ENCODE results near the gene SORBS1.

DNA sequence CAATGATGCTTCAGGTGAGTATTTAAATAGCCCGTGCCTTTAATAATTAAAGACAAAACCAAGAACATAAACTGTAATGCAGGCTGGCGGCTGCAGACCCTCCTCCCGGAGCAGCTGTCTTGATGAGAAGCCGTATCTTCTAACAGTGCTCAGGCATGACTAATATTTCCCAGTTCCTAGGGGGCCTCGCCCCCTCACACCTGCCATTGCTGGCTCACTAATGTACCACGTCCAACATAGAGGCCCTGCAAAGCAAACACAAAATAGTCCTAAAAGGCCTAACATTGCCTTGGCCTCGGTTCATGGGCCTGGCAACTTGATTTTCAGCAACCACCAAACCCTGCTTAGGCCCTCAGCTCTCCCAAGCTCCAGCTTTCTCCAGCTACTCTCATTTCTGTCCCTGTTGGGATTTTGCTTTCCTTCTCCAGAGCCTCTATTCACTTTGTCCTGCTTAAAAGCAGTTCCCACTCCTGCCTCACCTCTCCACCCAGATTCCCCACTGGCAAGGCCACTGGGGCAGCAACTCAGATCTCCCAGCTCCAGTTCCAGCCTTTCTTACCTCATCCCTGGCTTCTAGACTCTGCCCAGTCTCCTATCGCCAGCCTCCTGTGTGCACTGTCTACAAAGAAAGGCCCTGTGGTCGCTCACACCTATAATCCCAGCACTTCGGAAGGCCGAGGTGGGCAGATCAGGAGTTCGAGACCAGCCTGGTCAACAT is 16.2 kb downstream of the SORBS1 start:
- TF ChIP-seq POLR2A (IDR thresholded peaks at IDR 0.05), result no peak
- TF ChIP-seq, protein P1, sequence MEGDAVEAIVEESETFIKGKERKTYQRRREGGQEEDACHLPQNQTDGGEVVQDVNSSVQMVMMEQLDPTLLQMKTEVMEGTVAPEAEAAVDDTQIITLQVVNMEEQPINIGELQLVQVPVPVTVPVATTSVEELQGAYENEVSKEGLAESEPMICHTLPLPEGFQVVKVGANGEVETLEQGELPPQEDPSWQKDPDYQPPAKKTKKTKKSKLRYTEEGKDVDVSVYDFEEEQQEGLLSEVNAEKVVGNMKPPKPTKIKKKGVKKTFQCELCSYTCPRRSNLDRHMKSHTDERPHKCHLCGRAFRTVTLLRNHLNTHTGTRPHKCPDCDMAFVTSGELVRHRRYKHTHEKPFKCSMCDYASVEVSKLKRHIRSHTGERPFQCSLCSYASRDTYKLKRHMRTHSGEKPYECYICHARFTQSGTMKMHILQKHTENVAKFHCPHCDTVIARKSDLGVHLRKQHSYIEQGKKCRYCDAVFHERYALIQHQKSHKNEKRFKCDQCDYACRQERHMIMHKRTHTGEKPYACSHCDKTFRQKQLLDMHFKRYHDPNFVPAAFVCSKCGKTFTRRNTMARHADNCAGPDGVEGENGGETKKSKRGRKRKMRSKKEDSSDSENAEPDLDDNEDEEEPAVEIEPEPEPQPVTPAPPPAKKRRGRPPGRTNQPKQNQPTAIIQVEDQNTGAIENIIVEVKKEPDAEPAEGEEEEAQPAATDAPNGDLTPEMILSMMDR (IDR thresholded peaks at IDR 0.05), result no peak
